GM12875 (cell line): ENCODE measurements around the gene ANKFN1.

Experiments
- H3K4me3 ChIP-seq: one replicate; pipeline ENCODE4 v1.5.1; 2011; ENCODE audit warnings: low read depth, low read length, control low read depth
- CTCF ChIP-seq: IDR thresholded peaks from 2 replicates; pipeline ENCODE4 v1.5.1; 2011; ENCODE audit warnings: low read depth, mild to moderate bottlenecking, control low read depth, inconsistent platforms, low read length, moderate library complexity, borderline replicate concordance; ENCODE audit not compliant: insufficient read depth

ANKFN1 gene

GRCh38 chr17:56152874-56153602, at the start of gene ANKFN1:
Gene ANKFN1 (plus strand): TSS chr17:56153475. CDS start chr17:56212668, 59,193 bp downstream.
- H3K4me3 ChIP-seq, result no peak within 1 kb of the TSS
- TF ChIP-seq CTCF, result no peak

GRCh38 chr17:56108811-56109284, 44.4 kb upstream of the ANKFN1 start:
- TF ChIP-seq CTCF, result no peak

GRCh38 chr17:56109836-56110235, 43.4 kb upstream of the ANKFN1 start:
- no peak for TF ChIP-seq CTCF
- H3K4me3 ChIP-seq, result no peak overlapping the region

More at GRCh38 chr17:56108811-56109284, 44.4 kb upstream of the ANKFN1 start:
- H3K4me3 ChIP-seq, result no peak overlapping the region

- TF ChIP-seq CTCF, result no peak
- no peak overlapping the region for H3K4me3 ChIP-seq
These were observed 42.7 kb upstream of the ANKFN1 start for GRCh38 chr17:56110463-56111135.

GRCh38 chr17:56111706-56112485, 41.4 kb upstream of the ANKFN1 start:
- TF ChIP-seq CTCF, result no peak
- no peak overlapping the region for H3K4me3 ChIP-seq

GRCh38 chr17:56113486-56113885, 39.8 kb upstream of the ANKFN1 start:
- TF ChIP-seq CTCF, result no peak
- H3K4me3 ChIP-seq, result no peak overlapping the region
